Peyer's patch (tissue), 4 donors: Measurements from ENCODE around the gene SLC25A34.

Experiments
- POLR2A ChIP-seq, 2 donors: fragments of 450-650 bp; IDR thresholded peaks; one replicate each; pipeline ENCODE4 v1.5.1; 2017; ENCODE audit warnings: antibody characterized with exemption in 2 of 2, mild to moderate bottlenecking in 2 of 2, moderate library complexity in 2 of 2
- TF ChIP-seq, protein P1 (sequence below), 6 experiments: fragments of 450-650 bp in 4 of 6; fragments of 200-600 bp in 2 of 6; sonication (generic) in 1 of 6; IDR thresholded peaks; one replicate each; pipeline ENCODE4 v1.5.1; 2017 to 2019; ENCODE audit warnings: antibody characterized with exemption in 6 of 6, mild to moderate bottlenecking in 3 of 6, moderate library complexity in 1 of 6

GRCh38 chr1:15764890-15765289 is 28.8 kb downstream of the SLC25A34 start:
- TF ChIP-seq, protein P1, sequence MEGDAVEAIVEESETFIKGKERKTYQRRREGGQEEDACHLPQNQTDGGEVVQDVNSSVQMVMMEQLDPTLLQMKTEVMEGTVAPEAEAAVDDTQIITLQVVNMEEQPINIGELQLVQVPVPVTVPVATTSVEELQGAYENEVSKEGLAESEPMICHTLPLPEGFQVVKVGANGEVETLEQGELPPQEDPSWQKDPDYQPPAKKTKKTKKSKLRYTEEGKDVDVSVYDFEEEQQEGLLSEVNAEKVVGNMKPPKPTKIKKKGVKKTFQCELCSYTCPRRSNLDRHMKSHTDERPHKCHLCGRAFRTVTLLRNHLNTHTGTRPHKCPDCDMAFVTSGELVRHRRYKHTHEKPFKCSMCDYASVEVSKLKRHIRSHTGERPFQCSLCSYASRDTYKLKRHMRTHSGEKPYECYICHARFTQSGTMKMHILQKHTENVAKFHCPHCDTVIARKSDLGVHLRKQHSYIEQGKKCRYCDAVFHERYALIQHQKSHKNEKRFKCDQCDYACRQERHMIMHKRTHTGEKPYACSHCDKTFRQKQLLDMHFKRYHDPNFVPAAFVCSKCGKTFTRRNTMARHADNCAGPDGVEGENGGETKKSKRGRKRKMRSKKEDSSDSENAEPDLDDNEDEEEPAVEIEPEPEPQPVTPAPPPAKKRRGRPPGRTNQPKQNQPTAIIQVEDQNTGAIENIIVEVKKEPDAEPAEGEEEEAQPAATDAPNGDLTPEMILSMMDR (IDR thresholded peaks at IDR 0.05): no peak
- no peak for TF ChIP-seq POLR2A (IDR thresholded peaks at IDR 0.05)
